HEK293 (cell line): ENCODE results near the gene SBF2.
"Not testable (repeated sequence)": the region's sequence is repeated elsewhere in the genome, so short reads cannot be mapped to it uniquely, and the experiment has no call there.

Experiments
- CTCF ChIA-PET: fragments of 350-600 bp; formaldehyde crosslinking; extraction: SDS; loops from one replicate; lab custom pipeline; 2021; ENCODE audit warnings: antibody characterized with exemption; lab: Yijun Ruan, JAX
- POLR2A ChIA-PET: fragments of 300-600 bp; formaldehyde crosslinking; extraction: SDS; loops from one replicate; lab custom pipeline; 2020; ENCODE audit warnings: antibody characterized with exemption, inconsistent platforms; lab: Yijun Ruan, JAX
- H3K27ac ChIP-seq: fragments of 200-500 bp; sonication (Bioruptor generic); 2 replicates; pipeline ENCODE4 v1.5.1; 2014; ENCODE audit warnings: low read depth, low read length, control low read depth, inconsistent platforms; ENCODE audit errors: extremely low read depth
- H3K36me3 ChIP-seq, 2 experiments: fragments of 200-500 bp in 1 of 2; sonication (Bioruptor generic) in 1 of 2; 1 replicate in 1 of 2; 2 replicates in 1 of 2; pipeline ENCODE4 v1.5.1; 2014 to 2017; ENCODE audit warnings: inconsistent platforms in 2 of 2, low read length in 2 of 2; ENCODE audit not compliant: control insufficient read depth in 2 of 2, insufficient read depth in 1 of 2
- H3K4me1 ChIP-seq: fragments of 200-500 bp; sonication (Bioruptor generic); 2 replicates; pipeline ENCODE4 v1.5.1; 2014; ENCODE audit warnings: mild to moderate bottlenecking, low read length, inconsistent platforms; ENCODE audit not compliant: control insufficient read depth, insufficient read depth
- H3K4me3 ChIP-seq: 2 replicates; pipeline ENCODE4 v1.5.1; 2011; ENCODE audit warnings: low read depth, mild to moderate bottlenecking, control low read depth, low read length, moderate library complexity
- H3K9me3 ChIP-seq: fragments of 200-500 bp; sonication (Bioruptor generic); 2 replicates; pipeline ENCODE4 v1.5.1; 2014; ENCODE audit warnings: low read depth, low read length, inconsistent platforms; ENCODE audit not compliant: control insufficient read depth, insufficient read depth
- KLF16 ChIP-seq: fragments of 450-650 bp; formaldehyde crosslinking; IDR thresholded peaks from 2 replicates; pipeline ENCODE4 v1.5.1; 2017; ENCODE audit warnings: missing biosample characterization, missing genetic modification characterization
- REPIN1 ChIP-seq: fragments of 450-650 bp; formaldehyde crosslinking; IDR thresholded peaks from 2 replicates; pipeline ENCODE4 v1.5.1; 2017; ENCODE audit warnings: missing biosample characterization, missing genetic modification characterization, low read depth
- ZBTB20 ChIP-seq: fragments of 450-650 bp; formaldehyde crosslinking; IDR thresholded peaks from 2 replicates; pipeline ENCODE4 v1.5.1; 2016; ENCODE audit warnings: missing biosample characterization, missing genetic modification characterization
- ZBTB21 ChIP-seq: fragments of 450-650 bp; formaldehyde crosslinking; IDR thresholded peaks from 2 replicates; pipeline ENCODE4 v1.5.1; 2017; ENCODE audit warnings: missing biosample characterization, missing genetic modification characterization
- ZBTB7A ChIP-seq: fragments of 450-650 bp; formaldehyde crosslinking; IDR thresholded peaks from 2 replicates; pipeline ENCODE4 v1.5.1; 2016; ENCODE audit warnings: low read depth, missing biosample characterization, missing genetic modification characterization
- ZEB2 ChIP-seq: fragments of 450-650 bp; formaldehyde crosslinking; IDR thresholded peaks from 2 replicates; pipeline ENCODE4 v1.5.1; 2016; ENCODE audit warnings: missing biosample characterization, missing genetic modification characterization
- ZNF140 ChIP-seq: fragments of 450-650 bp; formaldehyde crosslinking; IDR thresholded peaks from 2 replicates; pipeline ENCODE4 v1.5.1; 2016; ENCODE audit warnings: missing biosample characterization, missing genetic modification characterization
- ZNF169 ChIP-seq: fragments of 450-650 bp; formaldehyde crosslinking; IDR thresholded peaks from 2 replicates; pipeline ENCODE4 v1.5.1; 2016; ENCODE audit warnings: missing biosample characterization, missing genetic modification characterization
- ZNF19 ChIP-seq: fragments of 450-650 bp; formaldehyde crosslinking; IDR thresholded peaks from 2 replicates; pipeline ENCODE4; 2016; ENCODE audit warnings: missing biosample characterization, missing genetic modification characterization, low read depth
- ZNF239 ChIP-seq: fragments of 450-650 bp; formaldehyde crosslinking; IDR thresholded peaks from 2 replicates; pipeline ENCODE4 v1.5.1; 2016; ENCODE audit warnings: missing biosample characterization, missing genetic modification characterization
- ZNF560 ChIP-seq: fragments of 450-650 bp; formaldehyde crosslinking; IDR thresholded peaks from 2 replicates; pipeline ENCODE4 v1.5.1; 2017; ENCODE audit warnings: missing biosample characterization, missing genetic modification characterization, borderline replicate concordance
- ZNF747 ChIP-seq: fragments of 450-650 bp; formaldehyde crosslinking; IDR thresholded peaks from 2 replicates; pipeline ENCODE4 v1.5.1; 2016; ENCODE audit warnings: missing biosample characterization, missing genetic modification characterization
- ZXDB ChIP-seq: fragments of 450-650 bp; formaldehyde crosslinking; IDR thresholded peaks from 2 replicates; pipeline ENCODE4 v1.5.1; 2016; ENCODE audit warnings: missing biosample characterization, missing genetic modification characterization
- TF ChIP-seq, protein P1 (sequence below): fragments of 450-650 bp; formaldehyde crosslinking; IDR thresholded peaks from 2 replicates; pipeline ENCODE4 v1.5.1; 2016; ENCODE audit warnings: missing biosample characterization, missing genetic modification characterization
- TF ChIP-seq, protein P2 (sequence below): fragments of 450-650 bp; formaldehyde crosslinking; IDR thresholded peaks from 2 replicates; pipeline ENCODE4 v1.5.1; 2017; ENCODE audit warnings: missing biosample characterization, missing genetic modification characterization

Gene SBF2

DNA sequence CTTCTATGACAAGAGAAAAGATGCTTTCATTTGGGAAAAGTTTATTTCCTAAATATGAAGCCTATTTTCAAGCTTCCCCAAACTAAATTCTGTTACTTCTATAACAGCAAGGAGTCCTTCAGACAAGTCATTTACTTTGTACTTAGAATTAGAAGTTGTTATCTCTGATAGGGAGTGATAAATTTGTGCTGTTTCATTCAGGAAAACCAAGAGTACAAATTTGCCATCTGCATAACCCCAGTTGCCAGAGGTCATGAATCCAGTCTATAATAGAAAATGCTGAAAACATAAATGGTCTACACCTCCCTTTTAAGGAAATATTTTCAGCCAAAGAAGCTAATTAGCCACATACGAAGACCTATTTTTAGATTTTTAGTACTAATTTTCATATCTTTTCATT is 61.3 kb downstream of the SBF2 start (continued):
- TF ChIP-seq ZNF140 (no peak), ZNF560 (tag by site-specific recombination) (no peak), ZBTB20 (tag by site-specific recombination) (no peak), ZBTB21 (no peak), ZNF747 (tag by site-specific recombination) (no peak), ZNF239 (no peak)
- TF ChIP-seq, protein P1, sequence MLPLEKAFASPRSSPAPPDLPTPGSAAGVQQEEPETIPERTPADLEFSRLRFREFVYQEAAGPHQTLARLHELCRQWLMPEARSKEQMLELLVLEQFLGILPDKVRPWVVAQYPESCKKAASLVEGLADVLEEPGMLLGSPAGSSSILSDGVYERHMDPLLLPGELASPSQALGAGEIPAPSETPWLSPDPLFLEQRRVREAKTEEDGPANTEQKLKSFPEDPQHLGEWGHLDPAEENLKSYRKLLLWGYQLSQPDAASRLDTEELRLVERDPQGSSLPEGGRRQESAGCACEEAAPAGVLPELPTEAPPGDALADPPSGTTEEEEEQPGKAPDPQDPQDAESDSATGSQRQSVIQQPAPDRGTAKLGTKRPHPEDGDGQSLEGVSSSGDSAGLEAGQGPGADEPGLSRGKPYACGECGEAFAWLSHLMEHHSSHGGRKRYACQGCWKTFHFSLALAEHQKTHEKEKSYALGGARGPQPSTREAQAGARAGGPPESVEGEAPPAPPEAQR: no peak
- TF ChIP-seq, protein P2, sequence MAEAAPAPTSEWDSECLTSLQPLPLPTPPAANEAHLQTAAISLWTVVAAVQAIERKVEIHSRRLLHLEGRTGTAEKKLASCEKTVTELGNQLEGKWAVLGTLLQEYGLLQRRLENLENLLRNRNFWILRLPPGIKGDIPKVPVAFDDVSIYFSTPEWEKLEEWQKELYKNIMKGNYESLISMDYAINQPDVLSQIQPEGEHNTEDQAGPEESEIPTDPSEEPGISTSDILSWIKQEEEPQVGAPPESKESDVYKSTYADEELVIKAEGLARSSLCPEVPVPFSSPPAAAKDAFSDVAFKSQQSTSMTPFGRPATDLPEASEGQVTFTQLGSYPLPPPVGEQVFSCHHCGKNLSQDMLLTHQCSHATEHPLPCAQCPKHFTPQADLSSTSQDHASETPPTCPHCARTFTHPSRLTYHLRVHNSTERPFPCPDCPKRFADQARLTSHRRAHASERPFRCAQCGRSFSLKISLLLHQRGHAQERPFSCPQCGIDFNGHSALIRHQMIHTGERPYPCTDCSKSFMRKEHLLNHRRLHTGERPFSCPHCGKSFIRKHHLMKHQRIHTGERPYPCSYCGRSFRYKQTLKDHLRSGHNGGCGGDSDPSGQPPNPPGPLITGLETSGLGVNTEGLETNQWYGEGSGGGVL: no peak
- TF ChIP-seq, all 188 proteins: peak for 0

- POLR2A ChIA-PET, H3K36me3 ChIP-seq, H3K4me1 ChIP-seq, H3K4me3 ChIP-seq, H3K27ac ChIP-seq, H3K9me3 ChIP-seq: not testable (repeated sequence)
- CTCF ChIA-PET: interaction anchor here (0.6 kb wide), 1 partner anchor 150 kb away, joined by 3 read pairs; no protein-coding TSS in a partner anchor
Observed at GRCh38 chr11:10231803-10232202, 62.2 kb downstream of the SBF2 start.

GRCh38 chr11:10225553-10225952 is 68.5 kb downstream of the SBF2 start:
- Histone ChIP-seq H3K4me3 (no peak overlapping the region), H3K27ac (no peak overlapping the region), H3K36me3 (no peaks in the 10 kb centered on the region), H3K4me1 (no peaks in the 10 kb centered on the region), H3K9me3 (no peaks in the 10 kb centered on the region)
- ChIA-PET CTCF (interaction anchor here (0.7 kb wide), 1 partner anchor 18 kb away, joined by 5 read pairs; no protein-coding TSS in a partner anchor), POLR2A (no interaction called here)
- TF ChIP-seq ZXDB (tag by site-specific recombination): no peak

DNA sequence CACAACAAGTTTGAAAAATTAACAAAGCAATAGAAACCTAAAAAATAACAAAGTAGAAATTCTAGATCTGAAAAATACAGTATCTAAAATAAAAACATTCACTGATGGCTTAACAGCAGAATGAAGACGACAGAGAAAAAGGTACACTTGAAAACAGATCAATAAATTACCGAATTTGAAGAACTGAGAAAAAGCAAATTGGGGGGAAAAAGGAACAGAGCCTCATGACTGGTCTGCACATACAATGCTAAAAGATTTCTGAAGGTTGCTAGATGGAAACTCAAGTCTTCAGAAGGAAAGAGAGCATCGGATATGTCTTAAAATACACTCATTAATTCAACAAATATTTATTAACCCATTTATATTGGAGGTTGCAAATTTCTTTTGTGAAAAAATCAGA is 71.6 kb downstream of the SBF2 start:
- no peaks in the 10 kb centered on the region for H3K9me3 ChIP-seq
- TF ChIP-seq REPIN1 (no peak), ZNF169 (no peak)
- TF ChIP-seq, all 188 proteins: peak for 0
- CTCF ChIA-PET: no interaction called here
- no peak overlapping the region for H3K27ac ChIP-seq
- no peaks in the 10 kb centered on the region for H3K4me1 ChIP-seq
- H3K4me3 ChIP-seq: no peak overlapping the region
- H3K36me3 ChIP-seq: no peaks in the 10 kb centered on the region
- POLR2A ChIA-PET: no interaction called here

GRCh38 chr11:10221342-10221741 is 72.7 kb downstream of the SBF2 start:
- H3K4me1 ChIP-seq: no peaks in the 10 kb centered on the region
- TF ChIP-seq ZNF19 (tag by site-specific recombination) (no peak), KLF16 (tag by site-specific recombination) (no peak), ZEB2 (tag by site-specific recombination) (no peak), ZBTB7A (tag by site-specific recombination) (no peak)
- ChIA-PET POLR2A (interaction anchor here (0.7 kb wide), 1 partner anchor 16 kb away, joined by 5 read pairs; no protein-coding TSS in a partner anchor), CTCF (interaction anchor here (0.6 to 1.7 kb wide), 4 partner anchors 12 to 394 kb away, joined by 3 to 8 read pairs (median 4); no protein-coding TSS in a partner anchor)
- no peaks in the 10 kb centered on the region for H3K9me3 ChIP-seq
- H3K27ac ChIP-seq: no peak overlapping the region
- H3K36me3 ChIP-seq: no peaks in the 10 kb centered on the region
- no peak overlapping the region for H3K4me3 ChIP-seq
